HFF-Myc (cell line): ENCODE results near the gene HSD3B1.

Experiments
- DNase-seq: peaks from one replicate; pipeline ENCODE4 v3.0.0-alpha.2; 2011; ENCODE audit warnings: low read depth; ENCODE audit errors: extremely low read depth
- H3K4me3 ChIP-seq: replicated peaks from 2 replicates; pipeline ENCODE4 v1.5.1; 2011; ENCODE audit warnings: low read depth, mild to moderate bottlenecking, control low read depth, low read length
- CTCF ChIP-seq: IDR thresholded peaks from 2 replicates; pipeline ENCODE4 v1.5.1; 2012; ENCODE audit warnings: mild to moderate bottlenecking, low read depth, low read length, control low read depth; ENCODE audit errors: missing control alignments

The HSD3B1 gene

GRCh38 chr1:119506941-119507340 is at the start of gene HSD3B1:
HSD3B1 (plus strand) TSS chr1:119507210; CDS start chr1:119507477, 267 bp downstream.
- DNase-seq = no peak
- no peak for TF ChIP-seq CTCF
- H3K4me3 ChIP-seq = no peak within 1 kb of the TSS

GRCh38 chr1:119462964-119463363 is 44.0 kb upstream of the HSD3B1 start:
- DNase-seq = no peak
- TF ChIP-seq CTCF = no peak
- H3K4me3 ChIP-seq = no peak overlapping the region

- H3K4me3 ChIP-seq = no peak overlapping the region
- DNase-seq = no peak
- TF ChIP-seq CTCF = no peak
Measured at GRCh38 chr1:119463569-119463968, 43.4 kb upstream of the HSD3B1 start.

GRCh38 chr1:119466445-119466844 is 40.6 kb upstream of the HSD3B1 start:
- H3K4me3 ChIP-seq = no peak overlapping the region
- TF ChIP-seq CTCF = no peak
- DNase-seq = no peak

GRCh38 chr1:119467219-119467618 is 39.8 kb upstream of the HSD3B1 start:
- TF ChIP-seq CTCF = no peak
- DNase-seq = no peak
- H3K4me3 ChIP-seq = no peak overlapping the region

- DNase-seq = no peak
- no peak for TF ChIP-seq CTCF
- H3K4me3 ChIP-seq = no peak overlapping the region
Measured at GRCh38 chr1:119467857-119468668, 38.9 kb upstream of the HSD3B1 start.
